ENCODE measurements around the gene KDM6B. TPM values are rescaled to one million over a fixed set of nuclear protein-coding genes. Genes with fewer than 3 reads are reported as not detected.

The KDM6B gene
- total RNA-seq, 1 donor from 2014 or later = 117 TPM

- H3K27me3 Mint-ChIP-seq = peaks cover 77% of the 10 kb centered on the region
- no peak overlapping the region for H3K4me3 Mint-ChIP-seq (ENCODE audit: low read depth)
- no peak for TF ChIP-seq CTCF (IDR thresholded peaks at IDR 0.05; ENCODE audit: unreplicated experiment)
- H3K9me3 Mint-ChIP-seq (ENCODE audit: low read depth) = no peaks in the 10 kb centered on the region
- no peak overlapping the region for H3K27ac Mint-ChIP-seq
- peaks cover 1% of the 10 kb centered on the region for H3K4me1 Mint-ChIP-seq (ENCODE audit: low read depth)
- no peaks in the 10 kb centered on the region for H3K36me3 Mint-ChIP-seq (ENCODE audit: insufficient read depth)
- DNase-seq (ENCODE audit: low spot score, unreplicated experiment) = no peak
Measured at GRCh38 chr17:7822126-7822525, 11.9 kb upstream of the KDM6B start.

- Mint-ChIP-seq H3K9me3 (ENCODE audit: low read depth) (no peaks in the 10 kb centered on the region), H3K27ac (no peak overlapping the region), H3K4me3 (ENCODE audit: low read depth) (no peak overlapping the region), H3K36me3 (ENCODE audit: insufficient read depth) (no peaks in the 10 kb centered on the region), H3K27me3 (peaks cover 76% of the 10 kb centered on the region), H3K4me1 (ENCODE audit: low read depth) (no peaks in the 10 kb centered on the region)
- TF ChIP-seq CTCF (IDR thresholded peaks at IDR 0.05; ENCODE audit: unreplicated experiment) = no peak
- DNase-seq (ENCODE audit: low spot score, unreplicated experiment) = no peak
Measured at GRCh38 chr17:7823581-7824001, 10.4 kb upstream of the KDM6B start.

- H3K27me3 Mint-ChIP-seq = peaks cover 72% of the 10 kb centered on the region
- no peak overlapping the region for H3K4me3 Mint-ChIP-seq (ENCODE audit: low read depth)
- H3K27ac Mint-ChIP-seq = no peak overlapping the region
- no peaks in the 10 kb centered on the region for H3K36me3 Mint-ChIP-seq (ENCODE audit: insufficient read depth)
- no peak for TF ChIP-seq CTCF (IDR thresholded peaks at IDR 0.05; ENCODE audit: unreplicated experiment)
- no peaks in the 10 kb centered on the region for H3K4me1 Mint-ChIP-seq (ENCODE audit: low read depth)
- H3K9me3 Mint-ChIP-seq (ENCODE audit: low read depth) = no peaks in the 10 kb centered on the region
- no peak for DNase-seq (ENCODE audit: low spot score, unreplicated experiment)
Measured at GRCh38 chr17:7824021-7824924, 9.7 kb upstream of the KDM6B start.

GRCh38 chr17:7825206-7825990, 8.6 kb upstream of the KDM6B start:
- H3K9me3 Mint-ChIP-seq (ENCODE audit: low read depth) = no peaks in the 10 kb centered on the region
- no peaks in the 10 kb centered on the region for H3K36me3 Mint-ChIP-seq (ENCODE audit: insufficient read depth)
- no peak for TF ChIP-seq CTCF (IDR thresholded peaks at IDR 0.05; ENCODE audit: unreplicated experiment)
- H3K4me3 Mint-ChIP-seq (ENCODE audit: low read depth) = no peak overlapping the region
- H3K4me1 Mint-ChIP-seq (ENCODE audit: low read depth) = no peaks in the 10 kb centered on the region
- H3K27ac Mint-ChIP-seq = no peak overlapping the region
- DNase-seq (ENCODE audit: low spot score, unreplicated experiment) = no peak
- peaks cover 68% of the 10 kb centered on the region for H3K27me3 Mint-ChIP-seq

DNA sequence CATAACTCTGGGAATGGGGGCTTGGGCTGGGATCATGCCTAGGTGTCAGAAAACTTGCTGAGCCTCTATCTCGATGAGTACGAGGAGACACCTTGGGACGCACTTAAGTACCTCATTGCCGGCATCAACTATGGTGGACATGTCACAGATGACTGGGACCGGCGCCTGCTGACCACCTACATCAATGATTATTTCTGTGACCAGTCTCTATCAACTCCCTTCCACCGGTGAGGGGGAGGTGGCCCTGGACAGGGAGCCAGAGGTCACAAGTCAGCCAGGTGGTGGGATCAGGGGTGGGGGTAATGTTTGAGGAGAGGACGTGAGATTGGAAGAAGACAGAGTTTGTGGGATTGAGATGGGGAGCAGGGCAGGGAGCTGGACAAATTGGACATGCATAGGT, 3.4 kb upstream of the KDM6B start:
- no peak for TF ChIP-seq CTCF (IDR thresholded peaks at IDR 0.05; ENCODE audit: unreplicated experiment)
- Mint-ChIP-seq H3K9me3 (ENCODE audit: low read depth) (no peaks in the 10 kb centered on the region), H3K27me3 (peaks cover 50% of the 10 kb centered on the region), H3K4me3 (ENCODE audit: low read depth) (no peak overlapping the region), H3K36me3 (ENCODE audit: insufficient read depth) (no peaks in the 10 kb centered on the region), H3K4me1 (ENCODE audit: low read depth) (peaks cover 12% of the 10 kb centered on the region), H3K27ac (no peak overlapping the region)
- DNase-seq (ENCODE audit: low spot score, unreplicated experiment) = no peak
